NCI-H69 (cell line): Measurements from ENCODE around the gene ABHD8.

Source experiments
- DNase-seq: peaks from one replicate; lab custom pipeline; 2025; lab: John Stamatoyannopoulos, UW

The ABHD8 gene

GRCh38 chr19:17321655-17322489 is 18.6 kb upstream of the ABHD8 start:
- no peak for DNase-seq

- DNase-seq, result no peak
These were observed 17.2 kb upstream of the ABHD8 start for GRCh38 chr19:17320435-17320834.

- no peak for DNase-seq
These were observed 16.4 kb upstream of the ABHD8 start for GRCh38 chr19:17319473-17320238.

GRCh38 chr19:17318966-17319365 is 15.7 kb upstream of the ABHD8 start:
- DNase-seq, result no peak

GRCh38 chr19:17314007-17314593 is 10.9 kb upstream of the ABHD8 start:
- no peak for DNase-seq

GRCh38 chr19:17312189-17313113 is 9.2 kb upstream of the ABHD8 start:
- no peak for DNase-seq

GRCh38 chr19:17311455-17312188 is 8.4 kb upstream of the ABHD8 start:
- DNase-seq, result no peak

GRCh38 chr19:17309965-17310461 is 6.8 kb upstream of the ABHD8 start:
- DNase-seq, result no peak

GRCh38 chr19:17309198-17309964 is 6.2 kb upstream of the ABHD8 start, which contains the start of gene DDA1:
Gene DDA1, plus strand, starts transcription at chr19:17309563. Its CDS starts 92 bp downstream, at chr19:17309655.
- peak; percentile 100 for DNase-seq

GRCh38 chr19:17307876-17308377 is 4.7 kb upstream of the ABHD8 start:
- DNase-seq, result no peak

GRCh38 chr19:17306285-17306714 is 3.1 kb upstream of the ABHD8 start:
- peak; percentile 69 for DNase-seq

- DNase-seq, result peak; percentile 100
These were observed 2.5 kb upstream of the ABHD8 start, which contains the start of gene MRPL34 for GRCh38 chr19:17305517-17306284. Gene MRPL34, plus strand, starts transcription at chr19:17305872. Its CDS starts 21 bp downstream, at chr19:17305893.

GRCh38 chr19:17305216-17305516 is 1.9 kb upstream of the ABHD8 start:
- DNase-seq, result no peak

GRCh38 chr19:17304386-17305215 is 1.4 kb upstream of the ABHD8 start:
- DNase-seq, result peak; percentile 59

- peak; percentile 33 for DNase-seq
These were observed 679 bp upstream of the ABHD8 start for GRCh38 chr19:17303940-17304267.

- peak; percentile 24 for DNase-seq
These were observed 646 bp downstream of the ABHD8 start for GRCh38 chr19:17302391-17303166.

- DNase-seq, result no peak
These were observed 2.1 kb downstream of the ABHD8 start for GRCh38 chr19:17300992-17301619.
